KG1 (cell line): ENCODE results near the gene SNX22.
"Not testable (repeated sequence)": the region's sequence is repeated elsewhere in the genome, so short reads cannot be mapped to it uniquely, and the experiment has no call there.

Experiments used
- DNase-seq: peaks from one replicate; lab custom pipeline; 2025; lab: John Stamatoyannopoulos, UW

Gene SNX22

GRCh38 chr15:64151727-64152506 lies at the start of gene SNX22:
Gene SNX22 (plus strand): TSS chr15:64151731. CDS start chr15:64151776, 45 bp downstream.
- DNase-seq: no peak

GRCh38 chr15:64102497-64102896 lies 49.0 kb upstream of the SNX22 start:
- DNase-seq: no peak

GRCh38 chr15:64105113-64105704 lies 46.3 kb upstream of the SNX22 start:
- no peak for DNase-seq

- no peak for DNase-seq
Measured at GRCh38 chr15:64107337-64107736, 44.2 kb upstream of the SNX22 start.

GRCh38 chr15:64110108-64110701 lies 41.3 kb upstream of the SNX22 start:
- DNase-seq: not testable (repeated sequence)

GRCh38 chr15:64110950-64111678 lies 40.4 kb upstream of the SNX22 start:
- no peak for DNase-seq

- no peak for DNase-seq
Measured at GRCh38 chr15:64111679-64112050, 39.9 kb upstream of the SNX22 start.

GRCh38 chr15:64112073-64112772 lies 39.3 kb upstream of the SNX22 start:
- DNase-seq: no peak

GRCh38 chr15:64112904-64113303 lies 38.6 kb upstream of the SNX22 start:
- DNase-seq: no peak

- DNase-seq: no peak
Measured at GRCh38 chr15:64117759-64118487, 33.6 kb upstream of the SNX22 start.

- DNase-seq: not testable (repeated sequence)
Measured at GRCh38 chr15:64120322-64120721, 31.2 kb upstream of the SNX22 start.

GRCh38 chr15:64121614-64122013 lies 29.9 kb upstream of the SNX22 start:
- no peak for DNase-seq

- DNase-seq: no peak
Measured at GRCh38 chr15:64122444-64122843, 29.1 kb upstream of the SNX22 start.

GRCh38 chr15:64122936-64123351 lies 28.6 kb upstream of the SNX22 start:
- no peak for DNase-seq

GRCh38 chr15:64125978-64126377 lies 25.6 kb upstream of the SNX22 start:
- no peak for DNase-seq

- no peak for DNase-seq
Measured at GRCh38 chr15:64127521-64128270, 23.8 kb upstream of the SNX22 start.

- DNase-seq: no peak
Measured at GRCh38 chr15:64130159-64130558, 21.4 kb upstream of the SNX22 start.

GRCh38 chr15:64131547-64131946 lies 20.0 kb upstream of the SNX22 start:
- no peak for DNase-seq

GRCh38 chr15:64132217-64132616 lies 19.3 kb upstream of the SNX22 start:
- DNase-seq: no peak

- no peak for DNase-seq
Measured at GRCh38 chr15:64133623-64134344, 17.7 kb upstream of the SNX22 start.
